ENCODE measurements around the gene DCAF12. TPM values are rescaled to one million over a fixed set of nuclear protein-coding genes. Genes with fewer than 3 reads are reported as not detected.

The DCAF12 gene
- total and polyA plus RNA-seq, 2 of the 8 experiments (the other 6 are each of a cell fraction or from before 2014, with no cell fraction given) = 22.7 to 29.2 TPM

DNA sequence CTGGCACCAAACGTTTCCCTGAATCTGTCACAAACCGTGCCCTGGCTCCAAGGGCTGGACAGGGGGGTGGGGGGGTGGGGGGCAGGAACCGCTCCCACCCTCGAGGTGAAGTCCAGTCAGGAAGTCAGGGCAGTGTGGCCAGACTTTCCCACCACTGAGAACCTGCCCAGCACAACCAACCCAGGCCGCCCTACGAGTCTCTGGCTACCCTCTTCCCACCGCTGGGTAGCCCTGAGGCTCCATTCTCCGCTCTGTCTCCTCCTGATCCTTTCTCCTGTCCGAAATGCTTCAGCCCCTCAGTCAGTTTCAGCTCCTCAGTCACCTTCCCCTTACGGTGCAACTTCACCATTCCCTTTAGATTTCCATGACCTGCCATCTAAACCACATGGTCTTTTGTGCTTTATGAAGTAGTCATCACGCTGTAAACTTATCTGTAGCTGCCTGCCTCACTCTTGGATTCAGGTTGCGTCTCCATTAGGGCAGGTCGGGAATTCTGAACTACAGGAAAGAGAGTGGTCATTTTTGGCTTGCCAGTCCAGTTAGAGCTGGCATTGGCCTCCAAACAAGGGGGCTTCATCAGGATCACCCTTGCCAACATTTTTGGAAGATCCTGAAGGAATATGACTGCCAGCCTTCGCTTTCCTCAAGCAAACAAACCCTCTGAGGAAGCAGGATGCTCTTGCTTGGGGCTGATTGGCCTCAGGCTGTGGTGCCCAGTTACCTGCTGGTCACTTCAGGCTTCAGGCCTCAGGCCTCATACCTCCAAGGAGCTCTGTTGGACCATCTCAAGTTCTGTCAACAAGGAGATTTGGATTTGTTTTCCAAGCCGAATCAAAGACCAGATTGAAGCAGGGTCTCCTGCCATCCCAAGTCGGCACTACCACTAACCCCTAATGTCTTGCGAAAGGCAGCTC lies 794 bp upstream of the DCAF12 start (continued):
- TF ChIP-seq, protein P1, sequence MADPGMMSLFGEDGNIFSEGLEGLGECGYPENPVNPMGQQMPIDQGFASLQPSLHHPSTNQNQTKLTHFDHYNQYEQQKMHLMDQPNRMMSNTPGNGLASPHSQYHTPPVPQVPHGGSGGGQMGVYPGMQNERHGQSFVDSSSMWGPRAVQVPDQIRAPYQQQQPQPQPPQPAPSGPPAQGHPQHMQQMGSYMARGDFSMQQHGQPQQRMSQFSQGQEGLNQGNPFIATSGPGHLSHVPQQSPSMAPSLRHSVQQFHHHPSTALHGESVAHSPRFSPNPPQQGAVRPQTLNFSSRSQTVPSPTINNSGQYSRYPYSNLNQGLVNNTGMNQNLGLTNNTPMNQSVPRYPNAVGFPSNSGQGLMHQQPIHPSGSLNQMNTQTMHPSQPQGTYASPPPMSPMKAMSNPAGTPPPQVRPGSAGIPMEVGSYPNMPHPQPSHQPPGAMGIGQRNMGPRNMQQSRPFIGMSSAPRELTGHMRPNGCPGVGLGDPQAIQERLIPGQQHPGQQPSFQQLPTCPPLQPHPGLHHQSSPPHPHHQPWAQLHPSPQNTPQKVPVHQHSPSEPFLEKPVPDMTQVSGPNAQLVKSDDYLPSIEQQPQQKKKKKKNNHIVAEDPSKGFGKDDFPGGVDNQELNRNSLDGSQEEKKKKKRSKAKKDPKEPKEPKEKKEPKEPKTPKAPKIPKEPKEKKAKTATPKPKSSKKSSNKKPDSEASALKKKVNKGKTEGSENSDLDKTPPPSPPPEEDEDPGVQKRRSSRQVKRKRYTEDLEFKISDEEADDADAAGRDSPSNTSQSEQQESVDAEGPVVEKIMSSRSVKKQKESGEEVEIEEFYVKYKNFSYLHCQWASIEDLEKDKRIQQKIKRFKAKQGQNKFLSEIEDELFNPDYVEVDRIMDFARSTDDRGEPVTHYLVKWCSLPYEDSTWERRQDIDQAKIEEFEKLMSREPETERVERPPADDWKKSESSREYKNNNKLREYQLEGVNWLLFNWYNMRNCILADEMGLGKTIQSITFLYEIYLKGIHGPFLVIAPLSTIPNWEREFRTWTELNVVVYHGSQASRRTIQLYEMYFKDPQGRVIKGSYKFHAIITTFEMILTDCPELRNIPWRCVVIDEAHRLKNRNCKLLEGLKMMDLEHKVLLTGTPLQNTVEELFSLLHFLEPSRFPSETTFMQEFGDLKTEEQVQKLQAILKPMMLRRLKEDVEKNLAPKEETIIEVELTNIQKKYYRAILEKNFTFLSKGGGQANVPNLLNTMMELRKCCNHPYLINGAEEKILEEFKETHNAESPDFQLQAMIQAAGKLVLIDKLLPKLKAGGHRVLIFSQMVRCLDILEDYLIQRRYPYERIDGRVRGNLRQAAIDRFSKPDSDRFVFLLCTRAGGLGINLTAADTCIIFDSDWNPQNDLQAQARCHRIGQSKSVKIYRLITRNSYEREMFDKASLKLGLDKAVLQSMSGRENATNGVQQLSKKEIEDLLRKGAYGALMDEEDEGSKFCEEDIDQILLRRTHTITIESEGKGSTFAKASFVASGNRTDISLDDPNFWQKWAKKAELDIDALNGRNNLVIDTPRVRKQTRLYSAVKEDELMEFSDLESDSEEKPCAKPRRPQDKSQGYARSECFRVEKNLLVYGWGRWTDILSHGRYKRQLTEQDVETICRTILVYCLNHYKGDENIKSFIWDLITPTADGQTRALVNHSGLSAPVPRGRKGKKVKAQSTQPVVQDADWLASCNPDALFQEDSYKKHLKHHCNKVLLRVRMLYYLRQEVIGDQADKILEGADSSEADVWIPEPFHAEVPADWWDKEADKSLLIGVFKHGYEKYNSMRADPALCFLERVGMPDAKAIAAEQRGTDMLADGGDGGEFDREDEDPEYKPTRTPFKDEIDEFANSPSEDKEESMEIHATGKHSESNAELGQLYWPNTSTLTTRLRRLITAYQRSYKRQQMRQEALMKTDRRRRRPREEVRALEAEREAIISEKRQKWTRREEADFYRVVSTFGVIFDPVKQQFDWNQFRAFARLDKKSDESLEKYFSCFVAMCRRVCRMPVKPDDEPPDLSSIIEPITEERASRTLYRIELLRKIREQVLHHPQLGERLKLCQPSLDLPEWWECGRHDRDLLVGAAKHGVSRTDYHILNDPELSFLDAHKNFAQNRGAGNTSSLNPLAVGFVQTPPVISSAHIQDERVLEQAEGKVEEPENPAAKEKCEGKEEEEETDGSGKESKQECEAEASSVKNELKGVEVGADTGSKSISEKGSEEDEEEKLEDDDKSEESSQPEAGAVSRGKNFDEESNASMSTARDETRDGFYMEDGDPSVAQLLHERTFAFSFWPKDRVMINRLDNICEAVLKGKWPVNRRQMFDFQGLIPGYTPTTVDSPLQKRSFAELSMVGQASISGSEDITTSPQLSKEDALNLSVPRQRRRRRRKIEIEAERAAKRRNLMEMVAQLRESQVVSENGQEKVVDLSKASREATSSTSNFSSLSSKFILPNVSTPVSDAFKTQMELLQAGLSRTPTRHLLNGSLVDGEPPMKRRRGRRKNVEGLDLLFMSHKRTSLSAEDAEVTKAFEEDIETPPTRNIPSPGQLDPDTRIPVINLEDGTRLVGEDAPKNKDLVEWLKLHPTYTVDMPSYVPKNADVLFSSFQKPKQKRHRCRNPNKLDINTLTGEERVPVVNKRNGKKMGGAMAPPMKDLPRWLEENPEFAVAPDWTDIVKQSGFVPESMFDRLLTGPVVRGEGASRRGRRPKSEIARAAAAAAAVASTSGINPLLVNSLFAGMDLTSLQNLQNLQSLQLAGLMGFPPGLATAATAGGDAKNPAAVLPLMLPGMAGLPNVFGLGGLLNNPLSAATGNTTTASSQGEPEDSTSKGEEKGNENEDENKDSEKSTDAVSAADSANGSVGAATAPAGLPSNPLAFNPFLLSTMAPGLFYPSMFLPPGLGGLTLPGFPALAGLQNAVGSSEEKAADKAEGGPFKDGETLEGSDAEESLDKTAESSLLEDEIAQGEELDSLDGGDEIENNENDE (IDR thresholded peaks at IDR 0.05; ENCODE audit: insufficient replicate concordance, low read length) = no peak
- no peak for TF ChIP-seq NANOG (IDR thresholded peaks at IDR 0.05; ENCODE audit: insufficient read depth, low read depth, low read length, poor library complexity, severe bottlenecking)
